ENCODE measurements around the gene CCRL2.
"Not testable (repeated sequence)": the region's sequence is repeated elsewhere in the genome, so short reads cannot be mapped to it uniquely, and the experiment has no call there.

CCRL2 gene

GRCh38 chr3:46410669-46411068 lies 3.6 kb downstream of the CCRL2 start:
- H3K4me3 Mint-ChIP-seq = no peak overlapping the region
- no peaks in the 10 kb centered on the region for H3K27me3 Mint-ChIP-seq
- no peak overlapping the region for H3K27ac Mint-ChIP-seq
- no peaks in the 10 kb centered on the region for H3K36me3 Mint-ChIP-seq
- no peaks in the 10 kb centered on the region for H3K9me3 Mint-ChIP-seq
- peaks cover 27% of the 10 kb centered on the region for H3K4me1 Mint-ChIP-seq

GRCh38 chr3:46411271-46411670 lies 4.2 kb downstream of the CCRL2 start:
- Mint-ChIP-seq H3K27ac (no peak overlapping the region), H3K4me3 (no peak overlapping the region), H3K4me1 (peaks cover 32% of the 10 kb centered on the region), H3K27me3 (no peaks in the 10 kb centered on the region), H3K36me3 (no peaks in the 10 kb centered on the region), H3K9me3 (no peaks in the 10 kb centered on the region)

- Mint-ChIP-seq H3K4me3 (no peak overlapping the region), H3K4me1 (peaks cover 22% of the 10 kb centered on the region), H3K27ac (no peak overlapping the region), H3K27me3 (no peaks in the 10 kb centered on the region), H3K9me3 (no peaks in the 10 kb centered on the region), H3K36me3 (no peaks in the 10 kb centered on the region)
Measured at GRCh38 chr3:46412786-46413298, 5.8 kb downstream of the CCRL2 start.

GRCh38 chr3:46413951-46414350 lies 6.9 kb downstream of the CCRL2 start:
- Mint-ChIP-seq H3K4me1 (peaks cover 17% of the 10 kb centered on the region), H3K27ac (no peak overlapping the region), H3K27me3 (no peaks in the 10 kb centered on the region), H3K9me3 (no peaks in the 10 kb centered on the region), H3K4me3 (no peak overlapping the region), H3K36me3 (no peaks in the 10 kb centered on the region)

GRCh38 chr3:46414739-46415138 lies 7.7 kb downstream of the CCRL2 start:
- H3K27me3 Mint-ChIP-seq = no peaks in the 10 kb centered on the region
- no peak overlapping the region for H3K27ac Mint-ChIP-seq
- no peak overlapping the region for H3K4me3 Mint-ChIP-seq
- H3K9me3 Mint-ChIP-seq = no peaks in the 10 kb centered on the region
- H3K4me1 Mint-ChIP-seq = peaks cover 14% of the 10 kb centered on the region
- no peaks in the 10 kb centered on the region for H3K36me3 Mint-ChIP-seq

GRCh38 chr3:46416125-46416810 lies 9.2 kb downstream of the CCRL2 start:
- Mint-ChIP-seq H3K4me3 (no peak overlapping the region), H3K27ac (no peak overlapping the region), H3K36me3 (no peaks in the 10 kb centered on the region), H3K4me1 (peaks cover 8% of the 10 kb centered on the region), H3K27me3 (no peaks in the 10 kb centered on the region), H3K9me3 (no peaks in the 10 kb centered on the region)

- H3K4me1 Mint-ChIP-seq = peaks cover 8% of the 10 kb centered on the region
Measured at GRCh38 chr3:46416811-46417510, 9.9 kb downstream of the CCRL2 start.

GRCh38 chr3:46417841-46418611 lies 11.0 kb downstream of the CCRL2 start:
- H3K27me3 Mint-ChIP-seq = no peaks in the 10 kb centered on the region
- no peak overlapping the region for H3K4me3 Mint-ChIP-seq
- no peaks in the 10 kb centered on the region for H3K9me3 Mint-ChIP-seq
- peaks cover 8% of the 10 kb centered on the region for H3K4me1 Mint-ChIP-seq
- H3K27ac Mint-ChIP-seq = no peak overlapping the region
- no peaks in the 10 kb centered on the region for H3K36me3 Mint-ChIP-seq

More at GRCh38 chr3:46416811-46417510, 9.9 kb downstream of the CCRL2 start:
- H3K27ac Mint-ChIP-seq = no peak overlapping the region
- H3K4me3 Mint-ChIP-seq = no peak overlapping the region
- H3K27me3 Mint-ChIP-seq = no peaks in the 10 kb centered on the region
- H3K36me3 Mint-ChIP-seq = no peaks in the 10 kb centered on the region
- no peaks in the 10 kb centered on the region for H3K9me3 Mint-ChIP-seq

GRCh38 chr3:46419816-46420215 lies 12.8 kb downstream of the CCRL2 start:
- H3K9me3 Mint-ChIP-seq = no peaks in the 10 kb centered on the region
- no peaks in the 10 kb centered on the region for H3K36me3 Mint-ChIP-seq
- peaks cover 8% of the 10 kb centered on the region for H3K4me1 Mint-ChIP-seq
- no peak overlapping the region for H3K27ac Mint-ChIP-seq
- H3K4me3 Mint-ChIP-seq = no peak overlapping the region
- no peaks in the 10 kb centered on the region for H3K27me3 Mint-ChIP-seq

GRCh38 chr3:46420931-46421330 lies 13.9 kb downstream of the CCRL2 start:
- H3K9me3 Mint-ChIP-seq = no peaks in the 10 kb centered on the region
- no peaks in the 10 kb centered on the region for H3K36me3 Mint-ChIP-seq
- no peak overlapping the region for H3K4me3 Mint-ChIP-seq
- H3K4me1 Mint-ChIP-seq = peaks cover 7% of the 10 kb centered on the region
- no peaks in the 10 kb centered on the region for H3K27me3 Mint-ChIP-seq
- no peak overlapping the region for H3K27ac Mint-ChIP-seq

- no peak overlapping the region for H3K4me3 Mint-ChIP-seq
- no peaks in the 10 kb centered on the region for H3K9me3 Mint-ChIP-seq
- peaks cover 4% of the 10 kb centered on the region for H3K4me1 Mint-ChIP-seq
- no peak overlapping the region for H3K27ac Mint-ChIP-seq
- no peaks in the 10 kb centered on the region for H3K27me3 Mint-ChIP-seq
- no peaks in the 10 kb centered on the region for H3K36me3 Mint-ChIP-seq
Measured at GRCh38 chr3:46422617-46423016, 15.6 kb downstream of the CCRL2 start.

GRCh38 chr3:46423588-46423987 lies 16.5 kb downstream of the CCRL2 start:
- Mint-ChIP-seq H3K9me3 (no peaks in the 10 kb centered on the region), H3K27ac (no peak overlapping the region), H3K4me1 (peaks cover 4% of the 10 kb centered on the region), H3K4me3 (no peak overlapping the region), H3K36me3 (no peaks in the 10 kb centered on the region), H3K27me3 (no peaks in the 10 kb centered on the region)

- not testable (repeated sequence) for H3K36me3 Mint-ChIP-seq, H3K4me1 Mint-ChIP-seq, H3K9me3 Mint-ChIP-seq, H3K27me3 Mint-ChIP-seq, H3K27ac Mint-ChIP-seq, H3K4me3 Mint-ChIP-seq
Measured at GRCh38 chr3:46426476-46426875, 19.4 kb downstream of the CCRL2 start.

- H3K4me1 Mint-ChIP-seq, H3K36me3 Mint-ChIP-seq: not testable (repeated sequence)
Measured at GRCh38 chr3:46427404-46427803, 20.3 kb downstream of the CCRL2 start.

GRCh38 chr3:46427916-46428833 lies 21.1 kb downstream of the CCRL2 start:
- Mint-ChIP-seq H3K27ac (no peak overlapping the region), H3K4me3 (no peak overlapping the region), H3K36me3 (peaks cover 7% of the 10 kb centered on the region), H3K4me1 (peaks cover 4% of the 10 kb centered on the region), H3K27me3 (no peaks in the 10 kb centered on the region), H3K9me3 (peaks cover 7% of the 10 kb centered on the region)

More at GRCh38 chr3:46427404-46427803, 20.3 kb downstream of the CCRL2 start:
- not testable (repeated sequence) for H3K4me3 Mint-ChIP-seq, H3K9me3 Mint-ChIP-seq, H3K27me3 Mint-ChIP-seq, H3K27ac Mint-ChIP-seq

All from activated naive CD4-positive, alpha-beta T cell treated with anti-CD3 and anti-CD28 coated beads, Interleukin-2, amount 50 U/mL, for 24 hours (primary cell).